HG03521 (cell line): Measurements from ENCODE around the gene TPI1.
A peak's percentile ranks its signal among the peaks of the same experiment; 100 is the strongest.
"Not testable (repeated sequence)": the region's sequence is repeated elsewhere in the genome, so short reads cannot be mapped to it uniquely, and the experiment has no call there.

ENCODE experiments used
- ATAC-seq: cut with Tn5 transposase; IDR thresholded peaks from one replicate; pipeline ENCODE4 v1.9.1; 2021; ENCODE audit warnings: mild to moderate bottlenecking, moderate library complexity; ENCODE audit not compliant: unreplicated experiment

The TPI1 gene

DNA sequence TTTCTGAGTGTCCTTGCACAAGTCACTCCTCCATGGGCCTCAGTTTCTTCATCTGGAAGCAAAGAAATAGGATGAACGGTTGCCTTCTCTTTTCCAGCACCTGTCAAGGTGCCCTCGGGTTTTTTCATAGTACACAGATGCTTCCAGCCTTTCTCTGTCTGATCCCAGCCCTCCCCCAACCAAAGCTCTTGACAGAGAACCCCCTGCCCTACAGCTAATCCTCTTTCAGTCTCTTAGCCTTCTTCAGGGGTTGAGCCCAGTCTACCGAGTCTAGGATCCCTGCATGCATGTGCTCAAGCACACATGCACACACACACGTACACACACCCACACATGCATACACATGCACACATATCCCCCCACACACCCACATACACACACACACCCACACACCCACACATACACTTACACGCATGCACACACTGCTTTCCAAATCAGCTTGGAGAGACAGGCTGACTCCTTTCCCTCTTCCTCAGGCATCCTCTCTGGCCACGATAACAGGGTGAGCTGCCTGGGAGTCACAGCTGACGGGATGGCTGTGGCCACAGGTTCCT is 20.9 kb upstream of the TPI1 start:
- no peak for ATAC-seq

- ATAC-seq = no peak
These were observed 19.7 kb upstream of the TPI1 start for GRCh38 chr12:6847676-6848075.

DNA sequence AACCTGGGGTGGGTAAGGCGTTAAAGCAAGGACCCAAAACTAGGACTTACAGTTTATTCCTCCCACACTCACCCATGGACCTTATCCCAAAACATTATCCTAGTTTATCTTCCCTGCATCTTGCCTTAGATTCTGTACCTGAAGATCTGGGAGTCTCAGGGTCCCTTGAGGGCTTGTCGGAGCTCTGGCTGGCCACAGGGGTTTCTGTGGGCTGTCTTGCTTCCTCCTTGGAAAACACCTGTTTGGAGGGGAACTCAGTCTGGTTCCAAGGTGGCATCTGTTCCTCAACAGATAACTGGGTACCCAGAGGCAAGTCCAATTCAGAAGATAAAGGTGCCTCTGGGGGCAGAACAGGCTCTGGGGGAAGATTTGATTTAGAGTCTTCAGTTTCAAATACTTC is 17.9 kb upstream of the TPI1 start:
- no peak for ATAC-seq

GRCh38 chr12:6849976-6850560 is 17.3 kb upstream of the TPI1 start:
- no peak for ATAC-seq

DNA sequence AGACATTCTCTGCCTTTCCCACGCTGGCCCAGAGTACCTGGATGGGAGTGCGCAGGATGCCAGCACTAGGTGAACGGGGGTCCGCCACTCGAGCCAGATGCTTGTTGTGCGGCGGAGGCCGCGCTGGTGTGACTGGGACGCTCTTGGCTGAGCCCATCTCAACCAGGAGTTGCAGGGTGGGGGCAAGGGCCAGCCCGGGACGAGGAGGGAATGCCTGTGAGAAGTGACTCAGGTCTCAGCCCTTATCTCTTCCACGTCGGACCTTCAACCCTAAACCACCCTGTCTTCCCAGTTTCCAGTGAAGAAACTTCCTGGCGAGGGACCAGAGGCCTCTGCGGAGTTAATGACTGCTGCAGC is 16.6 kb upstream of the TPI1 start:
- ATAC-seq = no peak

DNA sequence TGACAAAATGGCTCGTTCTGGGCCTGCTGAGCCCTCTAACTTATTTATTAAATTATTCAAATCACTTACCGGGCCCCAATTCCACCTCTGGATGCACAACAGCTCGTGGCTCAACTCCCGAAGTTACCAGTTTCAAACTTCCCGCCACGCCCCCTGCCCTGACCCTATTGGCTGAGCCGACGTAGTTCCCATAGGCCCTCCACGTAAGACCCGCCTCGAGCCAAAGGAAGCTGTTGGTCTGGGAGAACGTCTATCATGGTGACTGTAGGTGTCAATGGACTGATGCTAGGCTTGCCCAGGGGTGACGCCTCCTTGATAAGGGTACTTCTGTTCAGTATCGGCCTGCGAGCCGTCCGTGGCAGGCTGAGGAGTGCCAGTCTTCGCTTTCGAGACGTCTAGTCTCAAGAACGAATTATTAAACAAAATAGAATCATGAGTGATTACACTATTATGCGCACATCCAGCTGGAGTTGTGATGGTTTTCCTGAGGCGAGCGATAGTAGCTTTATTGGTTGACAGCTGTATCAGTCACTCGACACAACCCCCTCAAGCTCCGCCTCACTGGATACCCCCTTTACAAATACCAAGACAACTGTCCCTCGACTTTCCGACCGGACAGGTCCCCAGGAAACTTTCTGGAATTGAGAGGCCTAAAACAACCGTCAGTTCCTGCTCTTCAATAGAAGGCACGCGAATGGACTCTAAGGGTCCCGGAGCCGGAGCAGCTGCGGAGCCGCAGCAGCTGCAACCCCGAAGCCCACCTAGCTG is 16.0 kb upstream of the TPI1 start, which contains the start of gene CDCA3:
CDCA3 (minus strand) TSS at position 134 of the 768 bp plus-strand sequence. CDS start 334 bp downstream, outside the sequence.
- ATAC-seq = peak; percentile 47

- peak; percentile 69 for ATAC-seq
These were observed 15.2 kb upstream of the TPI1 start, which contains the start of gene USP5 for GRCh38 chr12:6851921-6852650. USP5 (plus strand) TSS chr12:6852150; CDS start chr12:6852180, 30 bp downstream.

DNA sequence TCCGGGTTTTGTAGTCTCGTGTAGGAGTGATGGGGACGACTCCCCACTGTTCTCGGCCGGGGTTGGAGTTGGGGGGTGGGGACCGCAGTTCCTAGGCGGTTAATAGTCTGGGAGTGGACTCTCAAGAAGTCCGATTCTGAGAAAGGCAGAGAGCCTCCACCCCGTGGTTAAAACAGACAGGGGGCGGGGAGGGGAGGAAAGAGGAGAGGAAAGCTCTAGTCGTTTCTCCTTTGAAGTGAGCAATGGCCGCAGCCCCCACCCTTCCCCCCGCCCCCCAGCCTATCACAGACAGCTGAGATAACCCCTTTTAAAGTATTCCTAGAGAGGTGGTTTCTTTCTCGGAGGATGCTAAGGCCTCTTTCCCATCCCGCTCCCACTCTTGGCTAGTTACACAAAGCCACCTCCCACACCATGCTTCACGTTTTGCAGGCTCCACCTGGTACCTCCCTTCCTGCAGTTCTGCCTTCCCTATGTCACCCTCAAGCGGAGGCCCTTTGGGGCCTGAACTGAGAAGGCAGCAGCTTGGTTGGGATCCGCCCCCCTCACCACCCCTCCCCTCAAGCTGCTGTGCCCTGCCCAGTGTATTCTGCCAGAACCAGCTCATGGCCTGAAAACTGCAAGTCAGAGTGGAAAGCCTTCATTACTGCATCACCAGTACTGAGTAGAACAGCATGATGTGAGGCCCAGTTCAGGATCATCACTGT is 14.5 kb upstream of the TPI1 start:
- ATAC-seq = no peak

GRCh38 chr12:6853626-6854025 is 13.7 kb upstream of the TPI1 start:
- no peak for ATAC-seq

DNA sequence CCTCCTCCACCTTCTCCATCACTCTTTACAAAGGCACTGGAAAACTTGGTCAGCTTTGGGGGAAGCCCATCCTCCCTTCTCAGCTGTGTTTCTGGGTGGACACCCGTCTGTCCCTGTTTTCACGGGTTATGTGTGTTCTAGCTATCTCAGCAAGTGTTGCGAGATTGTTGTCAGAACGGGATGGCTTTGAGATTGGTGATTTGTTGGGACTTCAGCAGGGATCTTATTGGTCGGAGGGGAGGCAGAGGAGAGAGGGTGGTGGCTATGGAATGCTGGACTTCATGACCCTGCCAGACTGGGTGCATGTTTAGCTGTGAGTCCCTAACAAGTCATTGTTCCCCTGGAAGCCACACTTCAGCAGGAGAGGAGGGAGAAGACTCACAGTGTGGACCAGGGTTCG is 13.3 kb upstream of the TPI1 start:
- ATAC-seq = no peak

- no peak for ATAC-seq
These were observed 12.0 kb upstream of the TPI1 start for GRCh38 chr12:6855322-6855721.

DNA sequence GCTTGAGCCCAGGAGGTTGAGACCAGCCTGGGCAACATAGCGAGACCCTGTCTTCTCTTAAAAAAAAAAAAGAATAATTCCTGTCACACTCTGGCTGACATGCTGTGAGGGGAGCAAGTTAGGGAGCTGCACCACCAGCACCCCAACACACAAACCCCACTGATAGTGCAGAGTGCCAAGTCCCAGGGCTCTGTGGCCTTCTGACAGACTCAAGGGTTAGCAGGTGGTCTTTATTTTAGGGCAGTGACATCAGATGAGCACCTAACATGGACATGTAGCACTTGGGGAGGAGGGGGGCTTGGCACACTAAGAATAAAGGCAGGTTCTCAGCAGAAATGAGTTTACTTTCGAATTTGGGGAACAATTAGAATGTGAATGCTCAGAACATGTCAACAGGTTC is 8.5 kb upstream of the TPI1 start:
- ATAC-seq = no peak

GRCh38 chr12:6860116-6860515 is 7.2 kb upstream of the TPI1 start:
- no peak for ATAC-seq

GRCh38 chr12:6860942-6861341 is 6.4 kb upstream of the TPI1 start:
- no peak for ATAC-seq

DNA sequence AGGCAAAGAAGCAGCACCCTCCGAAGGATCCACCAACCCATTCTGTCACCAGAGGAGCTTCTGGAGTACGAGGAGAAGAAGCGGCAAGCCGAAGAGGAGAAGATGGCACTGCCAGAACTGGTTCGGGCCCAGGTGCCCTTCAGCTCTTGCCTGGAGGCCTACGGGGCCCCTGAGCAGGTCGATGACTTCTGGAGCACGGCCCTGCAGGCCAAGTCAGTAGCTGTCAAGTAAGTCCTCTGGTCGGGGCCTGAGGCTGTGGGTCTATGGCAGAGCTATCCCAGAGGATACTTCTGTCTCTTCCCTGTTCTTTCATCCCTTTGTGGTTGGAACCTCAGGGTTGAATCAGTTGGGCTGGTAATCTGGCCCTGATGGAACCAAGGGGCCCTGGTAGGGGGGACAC is 5.9 kb upstream of the TPI1 start:
- no peak for ATAC-seq

GRCh38 chr12:6863033-6863432 is 4.3 kb upstream of the TPI1 start:
- no peak for ATAC-seq

DNA sequence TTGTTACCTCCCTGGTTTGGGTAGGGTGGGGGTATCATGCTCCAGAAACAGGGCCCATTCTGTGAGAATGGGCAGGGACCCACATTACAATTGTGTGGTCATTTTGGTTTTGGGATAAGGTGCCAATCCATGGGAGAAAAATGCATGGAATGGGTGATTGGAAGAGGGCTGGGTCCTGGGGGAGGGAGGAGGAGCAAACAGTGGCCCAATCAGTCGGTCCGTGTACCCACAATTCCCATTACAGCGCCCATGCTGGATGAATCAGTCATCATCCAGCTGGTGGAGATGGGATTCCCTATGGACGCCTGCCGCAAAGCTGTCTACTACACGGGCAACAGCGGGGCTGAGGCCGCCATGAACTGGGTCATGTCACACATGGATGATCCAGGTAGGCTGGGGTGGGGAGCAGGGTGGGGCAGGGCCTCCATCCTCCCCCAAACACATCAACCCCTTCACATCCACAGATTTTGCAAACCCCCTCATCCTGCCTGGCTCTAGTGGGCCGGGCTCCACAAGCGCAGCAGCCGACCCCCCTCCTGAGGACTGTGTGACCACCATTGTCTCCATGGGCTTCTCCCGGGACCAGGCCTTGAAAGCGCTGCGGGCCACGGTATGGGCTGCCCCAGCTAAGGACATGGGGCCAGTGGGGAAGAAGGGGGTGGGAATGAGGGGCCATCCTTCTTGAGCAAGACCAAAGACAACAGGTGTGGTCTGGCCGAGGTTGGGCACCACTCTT is 3.6 kb upstream of the TPI1 start:
- no peak for ATAC-seq

GRCh38 chr12:6865307-6865706 is 2.0 kb upstream of the TPI1 start:
- ATAC-seq = not testable (repeated sequence)

DNA sequence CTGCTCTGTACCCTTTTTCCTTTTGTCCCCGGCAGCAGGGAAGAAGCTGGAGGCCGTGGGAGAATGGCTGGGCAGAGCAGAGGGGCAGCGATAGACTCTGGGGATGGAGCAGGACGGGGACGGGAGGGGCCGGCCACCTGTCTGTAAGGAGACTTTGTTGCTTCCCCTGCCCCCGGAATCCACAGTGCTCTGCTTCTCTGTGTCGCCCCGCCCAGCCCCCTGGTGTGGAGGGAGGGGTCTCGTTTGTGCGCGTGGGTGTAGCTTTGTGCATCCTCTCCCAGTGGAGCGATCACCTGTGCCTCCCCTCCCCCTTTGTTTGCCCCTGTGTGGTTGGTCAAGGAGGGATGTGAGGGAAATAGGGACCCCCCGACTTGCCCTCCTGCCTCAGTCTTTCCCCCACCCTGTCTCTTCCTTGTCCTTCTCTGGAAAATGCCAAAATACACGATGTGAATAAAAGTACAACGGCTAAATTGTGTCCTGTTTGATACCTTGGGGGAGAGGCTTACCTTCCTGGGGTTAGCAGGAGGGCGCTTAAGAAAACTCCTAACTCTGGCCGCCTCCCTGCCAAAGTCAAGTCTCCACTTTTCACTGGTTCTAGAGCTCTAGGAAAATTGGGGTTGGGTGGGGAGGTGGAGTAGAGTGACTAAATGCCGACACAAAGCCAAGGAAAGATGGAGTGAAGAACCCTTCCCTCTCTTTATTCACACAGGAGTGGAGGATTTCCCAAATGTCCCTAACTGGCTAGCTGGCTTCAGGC is 990 bp upstream of the TPI1 start:
- no peak for ATAC-seq
